HFF-Myc (cell line): ENCODE data around the gene CD46.
"Not testable (repeated sequence)": the region's sequence is repeated elsewhere in the genome, so short reads cannot be mapped to it uniquely, and the experiment has no call there.

ENCODE experiments used
- DNase-seq: peaks from one replicate; pipeline ENCODE4 v3.0.0-alpha.2; 2011; ENCODE audit warnings: low read depth; ENCODE audit errors: extremely low read depth
- H3K4me3 ChIP-seq: replicated peaks from 2 replicates; pipeline ENCODE4 v1.5.1; 2011; ENCODE audit warnings: low read depth, mild to moderate bottlenecking, control low read depth, low read length
- TF ChIP-seq, protein P1 (sequence below): IDR thresholded peaks from 2 replicates; pipeline ENCODE4 v1.5.1; 2012; ENCODE audit warnings: mild to moderate bottlenecking, low read depth, low read length, control low read depth; ENCODE audit errors: missing control alignments

The CD46 gene

DNA sequence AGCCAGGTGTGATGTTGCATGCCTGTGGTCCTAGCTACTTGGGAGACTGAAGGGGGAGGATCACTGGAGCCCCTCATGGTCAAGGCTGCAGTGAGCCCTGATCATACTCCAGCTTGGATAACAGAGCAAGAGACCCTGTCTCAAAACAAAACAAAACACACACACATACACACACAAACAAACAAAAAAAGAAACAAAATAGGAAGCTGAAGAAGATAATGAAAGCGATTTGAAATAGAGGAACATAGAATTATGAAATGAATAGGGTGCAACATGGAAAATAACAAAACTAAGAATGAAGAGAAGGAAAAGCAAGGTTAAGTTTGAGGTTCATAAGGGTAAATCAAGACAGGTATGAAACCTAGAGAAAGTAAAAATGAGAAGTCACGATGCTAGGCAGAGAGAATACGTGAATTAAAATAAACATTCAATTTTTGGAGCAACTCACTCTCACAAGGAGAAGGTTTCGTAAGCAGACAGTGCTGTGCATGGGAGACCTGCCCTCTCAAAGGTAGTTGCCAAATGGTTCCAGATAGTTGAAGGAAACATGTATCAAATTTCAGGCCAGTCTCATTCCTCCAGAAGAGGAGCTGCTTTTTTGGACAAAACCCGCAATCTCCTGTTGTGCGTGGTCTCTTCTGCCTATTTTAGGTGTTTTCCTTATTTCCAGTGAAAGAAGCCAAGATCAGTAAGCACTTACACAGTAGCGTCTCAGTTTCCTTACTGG, 3.3 kb downstream of the CD46 start:
- no peak for DNase-seq
- no peak overlapping the region for H3K4me3 ChIP-seq
- TF ChIP-seq, protein P1, sequence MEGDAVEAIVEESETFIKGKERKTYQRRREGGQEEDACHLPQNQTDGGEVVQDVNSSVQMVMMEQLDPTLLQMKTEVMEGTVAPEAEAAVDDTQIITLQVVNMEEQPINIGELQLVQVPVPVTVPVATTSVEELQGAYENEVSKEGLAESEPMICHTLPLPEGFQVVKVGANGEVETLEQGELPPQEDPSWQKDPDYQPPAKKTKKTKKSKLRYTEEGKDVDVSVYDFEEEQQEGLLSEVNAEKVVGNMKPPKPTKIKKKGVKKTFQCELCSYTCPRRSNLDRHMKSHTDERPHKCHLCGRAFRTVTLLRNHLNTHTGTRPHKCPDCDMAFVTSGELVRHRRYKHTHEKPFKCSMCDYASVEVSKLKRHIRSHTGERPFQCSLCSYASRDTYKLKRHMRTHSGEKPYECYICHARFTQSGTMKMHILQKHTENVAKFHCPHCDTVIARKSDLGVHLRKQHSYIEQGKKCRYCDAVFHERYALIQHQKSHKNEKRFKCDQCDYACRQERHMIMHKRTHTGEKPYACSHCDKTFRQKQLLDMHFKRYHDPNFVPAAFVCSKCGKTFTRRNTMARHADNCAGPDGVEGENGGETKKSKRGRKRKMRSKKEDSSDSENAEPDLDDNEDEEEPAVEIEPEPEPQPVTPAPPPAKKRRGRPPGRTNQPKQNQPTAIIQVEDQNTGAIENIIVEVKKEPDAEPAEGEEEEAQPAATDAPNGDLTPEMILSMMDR: no peak

DNA sequence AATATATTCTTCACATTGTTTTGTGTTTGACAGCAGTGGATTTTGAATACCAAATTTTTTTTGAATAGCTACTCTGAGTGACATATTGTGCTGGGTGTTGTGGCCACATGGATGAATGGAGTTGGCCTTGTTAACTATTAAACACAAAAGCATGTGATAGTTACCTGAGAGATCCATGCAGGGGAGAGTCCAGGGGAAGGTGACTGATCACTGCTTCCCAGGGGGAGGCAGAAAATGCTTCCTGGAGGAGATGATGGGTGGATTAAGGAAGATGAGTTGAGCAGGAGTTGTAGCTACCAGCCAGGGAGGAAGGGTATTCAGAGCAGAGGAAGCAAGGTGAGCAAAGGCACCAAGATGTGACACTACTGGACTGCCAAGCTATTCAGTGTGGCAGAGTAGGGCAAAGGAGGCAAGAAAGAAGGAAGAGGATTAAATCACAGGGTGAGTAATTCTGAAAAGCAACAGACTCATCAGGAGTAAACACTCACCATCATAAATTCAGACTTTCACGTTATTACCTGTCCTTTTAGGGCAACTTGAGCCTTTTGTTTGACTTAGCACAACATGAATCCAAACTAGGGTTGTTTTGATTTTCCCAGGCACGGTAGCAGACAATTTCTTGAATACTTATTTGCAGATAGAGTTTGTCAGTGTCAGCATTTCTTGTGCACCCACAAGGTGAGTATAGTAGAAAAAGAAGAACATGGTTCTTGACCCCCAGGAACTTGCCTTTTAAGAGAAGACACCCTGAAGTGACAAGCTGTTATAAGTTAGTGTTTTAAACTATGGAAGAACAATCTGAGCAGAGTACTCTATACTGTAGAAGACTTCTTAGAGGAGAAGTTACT, 4.2 kb downstream of the CD46 start:
- no peak overlapping the region for H3K4me3 ChIP-seq
- TF ChIP-seq, protein P1: no peak
- DNase-seq: no peak

GRCh38 chr1:207762622-207763021, 10.8 kb downstream of the CD46 start:
- TF ChIP-seq, protein P1: no peak
- no peak overlapping the region for H3K4me3 ChIP-seq
- DNase-seq: no peak

DNA sequence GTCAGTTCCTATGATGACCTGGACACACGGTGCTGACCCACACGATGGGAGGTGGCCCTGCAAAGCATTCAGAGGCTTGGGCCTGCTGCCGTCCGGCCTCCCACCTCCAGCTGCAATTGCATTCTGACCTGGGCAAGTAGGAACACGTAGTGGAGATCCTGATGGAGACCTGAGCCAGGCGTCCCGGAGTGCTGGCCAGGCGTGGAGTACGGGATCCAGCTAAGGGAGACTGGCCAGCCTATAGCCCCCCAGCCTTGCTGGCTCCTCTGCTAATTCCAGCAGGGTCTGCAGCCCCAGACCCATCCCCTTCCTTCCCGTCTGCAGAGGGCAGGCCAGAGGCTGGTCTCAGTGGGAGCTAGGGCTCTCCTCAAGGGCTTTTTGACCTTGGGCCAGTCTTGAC, 11.2 kb downstream of the CD46 start:
- no peak for DNase-seq
- TF ChIP-seq, protein P1: no peak
- no peak overlapping the region for H3K4me3 ChIP-seq

DNA sequence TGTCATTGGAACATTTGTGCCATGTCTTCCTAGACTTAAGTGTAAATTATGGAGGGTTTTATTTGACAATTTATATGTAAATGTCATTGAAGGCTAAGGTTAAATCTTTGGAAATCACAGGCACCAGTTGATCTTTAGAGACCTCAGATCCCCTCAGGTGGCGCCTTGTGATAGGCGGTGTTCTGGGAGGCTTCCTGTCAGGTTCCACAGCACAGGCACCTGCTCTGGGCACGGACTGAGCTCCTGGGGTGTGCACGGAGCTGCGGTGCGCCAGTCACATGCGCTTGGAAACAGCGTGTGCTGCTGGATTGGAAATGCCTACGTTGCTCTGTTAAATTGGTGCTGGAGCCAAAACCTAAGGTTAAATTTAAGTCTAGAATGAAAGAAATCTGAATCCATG, 12.1 kb downstream of the CD46 start:
- TF ChIP-seq, protein P1: no peak
- no peak for DNase-seq
- no peak overlapping the region for H3K4me3 ChIP-seq

DNA sequence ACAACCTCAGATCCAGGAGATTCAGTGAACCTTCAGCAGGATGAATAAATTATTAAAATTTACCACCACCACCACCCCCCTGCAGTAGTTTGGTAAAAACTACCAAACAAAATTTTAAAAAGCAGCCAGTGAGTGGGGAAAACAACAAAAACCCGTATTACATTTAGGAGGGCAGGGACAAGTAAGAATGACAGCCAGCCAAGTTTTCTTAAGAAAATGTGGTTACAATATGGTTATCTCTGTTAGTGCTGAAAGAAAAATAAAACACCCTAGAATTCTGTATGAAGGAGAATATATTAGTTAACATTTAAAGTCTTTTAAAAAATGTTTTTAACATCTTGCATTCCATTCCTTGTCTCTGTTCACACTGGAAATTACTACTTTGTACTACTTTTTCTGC, 14.7 kb downstream of the CD46 start:
- H3K4me3 ChIP-seq: no peak overlapping the region
- no peak for DNase-seq
- TF ChIP-seq, protein P1: no peak

DNA sequence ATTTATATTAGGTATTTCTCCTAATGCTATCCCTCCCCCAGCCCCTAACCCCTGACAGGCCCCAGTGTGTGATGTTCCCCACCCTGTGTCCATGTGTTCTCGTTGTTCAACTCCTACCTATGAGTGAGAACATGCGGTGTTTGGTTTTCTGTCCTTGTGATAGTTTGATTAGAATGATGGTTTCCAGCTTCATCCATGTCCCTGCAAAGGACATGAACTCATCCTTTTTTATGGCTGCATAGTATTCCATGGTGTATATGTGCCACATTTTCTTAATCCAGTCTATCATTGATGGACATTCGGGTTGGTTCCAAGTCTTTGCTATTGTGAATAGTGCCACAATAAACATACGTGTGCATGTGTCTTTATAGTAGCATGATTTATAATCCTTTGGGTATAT, 18.7 kb downstream of the CD46 start:
- DNase-seq, H3K4me3 ChIP-seq: not testable (repeated sequence)

GRCh38 chr1:207776045-207776444, 24.2 kb downstream of the CD46 start:
- H3K4me3 ChIP-seq, DNase-seq: not testable (repeated sequence)

- not testable (repeated sequence) for DNase-seq, H3K4me3 ChIP-seq
Observed at GRCh38 chr1:207777412-207777811, 25.6 kb downstream of the CD46 start.
